GM23338 (cell line): ENCODE results near the gene PRKAB2.

ENCODE experiments used
- CREB1 ChIP-seq: fragments of 250-450 bp; sonication (Bioruptor Pico); IDR thresholded peaks from 2 replicates; pipeline ENCODE4 v1.5.0; 2020; ENCODE audit warnings: low read depth, mild to moderate bottlenecking, moderate library complexity
- ETS1 ChIP-seq: IDR thresholded peaks from 2 replicates; pipeline ENCODE4 v1.6.1; 2016; ENCODE audit warnings: antibody characterized with exemption
- EZH2 ChIP-seq: fragments of 200-600 bp; sonication (generic); IDR thresholded peaks from one replicate; pipeline ENCODE4 v1.8.0; 2017; ENCODE audit warnings: antibody characterized with exemption, mild to moderate bottlenecking, low read depth; ENCODE audit not compliant: unreplicated experiment
- EZH2phosphoT487 ChIP-seq: fragments of 200-600 bp; sonication (generic); IDR thresholded peaks from one replicate; pipeline ENCODE4 v1.8.1; 2018; ENCODE audit warnings: antibody characterized with exemption; ENCODE audit not compliant: unreplicated experiment
- JUNB ChIP-seq: IDR thresholded peaks from one replicate; pipeline ENCODE4 v1.6.1; 2016; ENCODE audit warnings: antibody characterized with exemption; ENCODE audit not compliant: unreplicated experiment
- NANOG ChIP-seq: IDR thresholded peaks from 2 replicates; pipeline ENCODE4 v1.6.1; 2016; ENCODE audit warnings: antibody characterized with exemption, borderline replicate concordance
- POLR2AphosphoS5 ChIP-seq: IDR thresholded peaks from 2 replicates; pipeline ENCODE4 v1.6.1; 2016; ENCODE audit warnings: antibody characterized with exemption, low read depth
- REST ChIP-seq: IDR thresholded peaks from one replicate; pipeline ENCODE4 v1.6.1; 2018; ENCODE audit warnings: antibody characterized with exemption; ENCODE audit not compliant: unreplicated experiment
- STAT1 ChIP-seq: IDR thresholded peaks from one replicate; pipeline ENCODE4 v1.6.1; 2016; ENCODE audit warnings: antibody characterized with exemption; ENCODE audit not compliant: unreplicated experiment
- ZNF114 ChIP-seq: fragments of 250-450 bp; sonication (Bioruptor Pico); IDR thresholded peaks from 2 replicates; pipeline ENCODE4 v1.5.0; 2020; ENCODE audit warnings: mild to moderate bottlenecking, moderate library complexity
- ZNF462 ChIP-seq: fragments of 250-450 bp; sonication (Bioruptor Pico); IDR thresholded peaks from 2 replicates; pipeline ENCODE4 v1.5.0; 2020; ENCODE audit warnings: mild to moderate bottlenecking, moderate library complexity
- TF ChIP-seq, protein P1 (sequence below), 2 experiments: fragments of 200-600 bp in 1 of 2; sonication (generic) in 1 of 2; conservative IDR thresholded peaks; 2 replicates each; pipeline versions ENCODE4 v1.5.1 to v1.6.1; 2016 to 2017; ENCODE audit warnings: antibody characterized with exemption in 2 of 2, low read depth in 2 of 2, mild to moderate bottlenecking in 2 of 2, moderate library complexity in 1 of 2

DNA sequence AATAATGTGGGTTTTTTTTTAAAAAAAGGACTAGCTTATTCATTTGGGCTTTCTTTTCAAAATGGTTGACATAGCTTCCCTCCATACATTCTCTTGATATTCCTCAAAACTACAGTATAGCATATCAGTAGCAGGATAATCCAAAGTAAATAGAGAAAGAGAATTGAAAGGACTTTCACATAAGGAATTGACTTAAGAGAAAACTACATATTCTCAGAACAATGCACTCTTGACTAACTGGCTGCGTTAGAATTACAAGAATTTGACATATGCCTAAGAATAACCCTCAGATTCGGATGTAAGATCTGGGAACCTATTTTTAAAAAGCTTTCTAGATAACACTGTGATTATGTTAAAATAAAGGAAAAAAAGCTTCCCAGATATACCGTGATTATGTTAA lies 3.1 kb downstream of the PRKAB2 start:
- TF ChIP-seq EZH2 (no peak), REST (no peak), POLR2AphosphoS5 (no peak), JUNB (no peak), CREB1 (CRISPR knock-in tag) (no peak), ZNF114 (CRISPR knock-in tag) (no peak), ZNF462 (CRISPR knock-in tag) (no peak), ETS1 (no peak), EZH2phosphoT487 (no peak), STAT1 (no peak), NANOG (no peak)
- TF ChIP-seq, protein P1, sequence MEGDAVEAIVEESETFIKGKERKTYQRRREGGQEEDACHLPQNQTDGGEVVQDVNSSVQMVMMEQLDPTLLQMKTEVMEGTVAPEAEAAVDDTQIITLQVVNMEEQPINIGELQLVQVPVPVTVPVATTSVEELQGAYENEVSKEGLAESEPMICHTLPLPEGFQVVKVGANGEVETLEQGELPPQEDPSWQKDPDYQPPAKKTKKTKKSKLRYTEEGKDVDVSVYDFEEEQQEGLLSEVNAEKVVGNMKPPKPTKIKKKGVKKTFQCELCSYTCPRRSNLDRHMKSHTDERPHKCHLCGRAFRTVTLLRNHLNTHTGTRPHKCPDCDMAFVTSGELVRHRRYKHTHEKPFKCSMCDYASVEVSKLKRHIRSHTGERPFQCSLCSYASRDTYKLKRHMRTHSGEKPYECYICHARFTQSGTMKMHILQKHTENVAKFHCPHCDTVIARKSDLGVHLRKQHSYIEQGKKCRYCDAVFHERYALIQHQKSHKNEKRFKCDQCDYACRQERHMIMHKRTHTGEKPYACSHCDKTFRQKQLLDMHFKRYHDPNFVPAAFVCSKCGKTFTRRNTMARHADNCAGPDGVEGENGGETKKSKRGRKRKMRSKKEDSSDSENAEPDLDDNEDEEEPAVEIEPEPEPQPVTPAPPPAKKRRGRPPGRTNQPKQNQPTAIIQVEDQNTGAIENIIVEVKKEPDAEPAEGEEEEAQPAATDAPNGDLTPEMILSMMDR (conservative IDR thresholded peaks at IDR 0.05; ENCODE audit: low read depth in 2 of 2): no peak
